Measurements from ENCODE around the gene UNC93B1.

The UNC93B1 gene

GRCh38 chr11:68038718-68039525, 35.0 kb upstream of the UNC93B1 start, which contains the start of gene TCIRG1:
TCIRG1 (plus strand) TSS chr11:68039025; CDS start chr11:68041272, 2,247 bp downstream.
- Histone ChIP-seq H3K4me3 (ENCODE audit: low read depth, low read length) (peak within 1 kb of the TSS; percentile 60), H3K4me1 (ENCODE audit: control insufficient read depth, insufficient read depth, low read length) (peaks cover 17% of the 10 kb centered on the region; the same call in 1 of the 2 replicates), H3K36me3 (ENCODE audit: control insufficient read depth, insufficient read depth, low read length) (peaks cover 10% of the 10 kb centered on the region), H3K9me3 (ENCODE audit: control insufficient read depth, insufficient read depth, low read length) (no peaks in the 10 kb centered on the region), H3K27ac (ENCODE audit: low read depth, low read length) (peak within 1 kb of the TSS; percentile 74), H3K27me3 (ENCODE audit: control insufficient read depth, insufficient read depth, low read length) (no peaks in the 10 kb centered on the region), H3K9ac (ENCODE audit: low read depth, low read length) (peak within 1 kb of the TSS; percentile 58)

- H3K4me1 ChIP-seq (ENCODE audit: control insufficient read depth, insufficient read depth, low read length): peaks cover 17% of the 10 kb centered on the region; the same call in 1 of the 2 replicates
- no peaks in the 10 kb centered on the region for H3K27me3 ChIP-seq (ENCODE audit: control insufficient read depth, insufficient read depth, low read length)
- H3K9me3 ChIP-seq (ENCODE audit: control insufficient read depth, insufficient read depth, low read length): no peaks in the 10 kb centered on the region
- peak overlapping the region; percentile 58 for H3K9ac ChIP-seq (ENCODE audit: low read depth, low read length)
- H3K36me3 ChIP-seq (ENCODE audit: control insufficient read depth, insufficient read depth, low read length): peaks cover 16% of the 10 kb centered on the region
- H3K4me3 ChIP-seq (ENCODE audit: low read depth, low read length): peak overlapping the region; percentile 60; the same call in 1 of the 2 replicates
- peak overlapping the region; percentile 57 for H3K27ac ChIP-seq (ENCODE audit: low read depth, low read length)
Observed at GRCh38 chr11:68038226-68038717, 34.4 kb upstream of the UNC93B1 start.

- no peak overlapping the region for H3K27ac ChIP-seq (ENCODE audit: low read depth, low read length)
Observed at GRCh38 chr11:68037411-68038225, 33.7 kb upstream of the UNC93B1 start.

GRCh38 chr11:68036717-68037239, 32.9 kb upstream of the UNC93B1 start:
- no peak overlapping the region for H3K9ac ChIP-seq (ENCODE audit: low read depth, low read length)
- peaks cover 17% of the 10 kb centered on the region; the same call in 1 of the 2 replicates for H3K4me1 ChIP-seq (ENCODE audit: control insufficient read depth, insufficient read depth, low read length)
- no peaks in the 10 kb centered on the region for H3K27me3 ChIP-seq (ENCODE audit: control insufficient read depth, insufficient read depth, low read length)
- no peak overlapping the region for H3K4me3 ChIP-seq (ENCODE audit: low read depth, low read length)
- H3K27ac ChIP-seq (ENCODE audit: low read depth, low read length): no peak overlapping the region
- H3K9me3 ChIP-seq (ENCODE audit: control insufficient read depth, insufficient read depth, low read length): no peaks in the 10 kb centered on the region
- H3K36me3 ChIP-seq (ENCODE audit: control insufficient read depth, insufficient read depth, low read length): peaks cover 31% of the 10 kb centered on the region

More at GRCh38 chr11:68037411-68038225, 33.7 kb upstream of the UNC93B1 start:
- Histone ChIP-seq H3K9me3 (ENCODE audit: control insufficient read depth, insufficient read depth, low read length) (no peaks in the 10 kb centered on the region), H3K4me3 (ENCODE audit: low read depth, low read length) (no peak overlapping the region), H3K9ac (ENCODE audit: low read depth, low read length) (no peak overlapping the region), H3K27me3 (ENCODE audit: control insufficient read depth, insufficient read depth, low read length) (no peaks in the 10 kb centered on the region), H3K36me3 (ENCODE audit: control insufficient read depth, insufficient read depth, low read length) (peaks cover 23% of the 10 kb centered on the region), H3K4me1 (ENCODE audit: control insufficient read depth, insufficient read depth, low read length) (peaks cover 17% of the 10 kb centered on the region; the same call in 1 of the 2 replicates)

- no peak overlapping the region for H3K27ac ChIP-seq (ENCODE audit: low read depth, low read length)
- H3K9ac ChIP-seq (ENCODE audit: low read depth, low read length): no peak overlapping the region
- H3K4me1 ChIP-seq (ENCODE audit: control insufficient read depth, insufficient read depth, low read length): peaks cover 17% of the 10 kb centered on the region; the same call in 1 of the 2 replicates
- H3K36me3 ChIP-seq (ENCODE audit: control insufficient read depth, insufficient read depth, low read length): peaks cover 31% of the 10 kb centered on the region
- H3K4me3 ChIP-seq (ENCODE audit: low read depth, low read length): no peak overlapping the region
- no peaks in the 10 kb centered on the region for H3K27me3 ChIP-seq (ENCODE audit: control insufficient read depth, insufficient read depth, low read length)
- no peaks in the 10 kb centered on the region for H3K9me3 ChIP-seq (ENCODE audit: control insufficient read depth, insufficient read depth, low read length)
Observed at GRCh38 chr11:68036141-68036716, 32.3 kb upstream of the UNC93B1 start.

GRCh38 chr11:68035266-68035876, 31.5 kb upstream of the UNC93B1 start:
- peaks cover 31% of the 10 kb centered on the region for H3K36me3 ChIP-seq (ENCODE audit: control insufficient read depth, insufficient read depth, low read length)
- H3K9ac ChIP-seq (ENCODE audit: low read depth, low read length): no peak overlapping the region
- H3K27ac ChIP-seq (ENCODE audit: low read depth, low read length): no peak overlapping the region
- H3K4me1 ChIP-seq (ENCODE audit: control insufficient read depth, insufficient read depth, low read length): peaks cover 17% of the 10 kb centered on the region; the same call in 1 of the 2 replicates
- no peaks in the 10 kb centered on the region for H3K9me3 ChIP-seq (ENCODE audit: control insufficient read depth, insufficient read depth, low read length)
- no peak overlapping the region for H3K4me3 ChIP-seq (ENCODE audit: low read depth, low read length)
- no peaks in the 10 kb centered on the region for H3K27me3 ChIP-seq (ENCODE audit: control insufficient read depth, insufficient read depth, low read length)

GRCh38 chr11:68033708-68034045, 29.8 kb upstream of the UNC93B1 start:
- no peaks in the 10 kb centered on the region for H3K27me3 ChIP-seq (ENCODE audit: control insufficient read depth, insufficient read depth, low read length)
- H3K36me3 ChIP-seq (ENCODE audit: control insufficient read depth, insufficient read depth, low read length): peaks cover 31% of the 10 kb centered on the region
- no peak overlapping the region for H3K9ac ChIP-seq (ENCODE audit: low read depth, low read length)
- H3K9me3 ChIP-seq (ENCODE audit: control insufficient read depth, insufficient read depth, low read length): no peaks in the 10 kb centered on the region
- H3K4me1 ChIP-seq (ENCODE audit: control insufficient read depth, insufficient read depth, low read length): peaks cover 10% of the 10 kb centered on the region; the same call in 1 of the 2 replicates
- no peak overlapping the region for H3K27ac ChIP-seq (ENCODE audit: low read depth, low read length)
- no peak overlapping the region for H3K4me3 ChIP-seq (ENCODE audit: low read depth, low read length)

GRCh38 chr11:68032997-68033707, 29.3 kb upstream of the UNC93B1 start:
- Histone ChIP-seq H3K9me3 (ENCODE audit: control insufficient read depth, insufficient read depth, low read length) (no peaks in the 10 kb centered on the region), H3K4me1 (ENCODE audit: control insufficient read depth, insufficient read depth, low read length) (peaks cover 5% of the 10 kb centered on the region; the same call in 1 of the 2 replicates), H3K36me3 (ENCODE audit: control insufficient read depth, insufficient read depth, low read length) (peaks cover 31% of the 10 kb centered on the region), H3K9ac (ENCODE audit: low read depth, low read length) (no peak overlapping the region), H3K27ac (ENCODE audit: low read depth, low read length) (no peak overlapping the region), H3K4me3 (ENCODE audit: low read depth, low read length) (no peak overlapping the region), H3K27me3 (ENCODE audit: control insufficient read depth, insufficient read depth, low read length) (no peaks in the 10 kb centered on the region)

- Histone ChIP-seq H3K4me3 (ENCODE audit: low read depth, low read length) (no peak overlapping the region), H3K9ac (ENCODE audit: low read depth, low read length) (no peak overlapping the region)
Observed at GRCh38 chr11:68032003-68032402, 28.1 kb upstream of the UNC93B1 start.

GRCh38 chr11:68031144-68031464, 27.2 kb upstream of the UNC93B1 start:
- peaks cover 31% of the 10 kb centered on the region for H3K36me3 ChIP-seq (ENCODE audit: control insufficient read depth, insufficient read depth, low read length)
- H3K27ac ChIP-seq (ENCODE audit: low read depth, low read length): peak overlapping the region; percentile 86
- peak overlapping the region; percentile 89 for H3K9ac ChIP-seq (ENCODE audit: low read depth, low read length)
- H3K9me3 ChIP-seq (ENCODE audit: control insufficient read depth, insufficient read depth, low read length): no peaks in the 10 kb centered on the region
- no peaks in the 10 kb centered on the region; the same call in 1 of the 2 replicates for H3K4me1 ChIP-seq (ENCODE audit: control insufficient read depth, insufficient read depth, low read length)
- H3K27me3 ChIP-seq (ENCODE audit: control insufficient read depth, insufficient read depth, low read length): no peaks in the 10 kb centered on the region
- peak overlapping the region; percentile 99 for H3K4me3 ChIP-seq (ENCODE audit: low read depth, low read length)

More at GRCh38 chr11:68032003-68032402, 28.1 kb upstream of the UNC93B1 start:
- Histone ChIP-seq H3K27me3 (ENCODE audit: control insufficient read depth, insufficient read depth, low read length) (no peaks in the 10 kb centered on the region), H3K4me1 (ENCODE audit: control insufficient read depth, insufficient read depth, low read length) (no peaks in the 10 kb centered on the region; the same call in 1 of the 2 replicates), H3K27ac (ENCODE audit: low read depth, low read length) (no peak overlapping the region), H3K36me3 (ENCODE audit: control insufficient read depth, insufficient read depth, low read length) (peaks cover 31% of the 10 kb centered on the region), H3K9me3 (ENCODE audit: control insufficient read depth, insufficient read depth, low read length) (no peaks in the 10 kb centered on the region)

Measured in HUES48 (cell line).